Measurements from ENCODE around the gene HS3ST4.

The HS3ST4 gene

DNA sequence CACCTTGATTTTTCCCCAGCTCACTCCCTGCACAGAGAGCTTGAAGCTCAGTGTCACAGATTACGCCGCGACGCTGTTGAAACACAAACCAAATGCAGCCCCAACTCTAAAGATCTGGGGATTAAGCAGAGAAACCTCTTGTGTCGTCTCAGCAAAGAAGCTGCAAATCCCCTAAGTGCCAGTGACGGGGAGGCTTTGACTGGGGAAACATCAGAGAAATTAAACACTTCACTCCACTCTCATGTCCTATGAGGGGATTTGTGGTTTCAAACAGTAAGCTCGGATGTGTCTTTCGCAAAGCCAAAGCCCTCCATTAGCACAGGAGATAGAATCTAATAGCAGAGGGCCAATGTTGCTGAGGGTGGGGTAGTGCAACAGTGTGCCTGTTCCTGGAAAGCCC is 233.7 kb downstream of the HS3ST4 start:
- Mint-ChIP-seq H3K4me3 (no peak overlapping the region), H3K27ac (no peak overlapping the region), H3K27me3 (peaks cover 6% of the 10 kb centered on the region), H3K36me3 (ENCODE audit: low read depth) (no peaks in the 10 kb centered on the region), H3K9me3 (peaks cover 11% of the 10 kb centered on the region), H3K4me1 (no peaks in the 10 kb centered on the region)
- no peak for DNase-seq
- no peak for ATAC-seq

DNA sequence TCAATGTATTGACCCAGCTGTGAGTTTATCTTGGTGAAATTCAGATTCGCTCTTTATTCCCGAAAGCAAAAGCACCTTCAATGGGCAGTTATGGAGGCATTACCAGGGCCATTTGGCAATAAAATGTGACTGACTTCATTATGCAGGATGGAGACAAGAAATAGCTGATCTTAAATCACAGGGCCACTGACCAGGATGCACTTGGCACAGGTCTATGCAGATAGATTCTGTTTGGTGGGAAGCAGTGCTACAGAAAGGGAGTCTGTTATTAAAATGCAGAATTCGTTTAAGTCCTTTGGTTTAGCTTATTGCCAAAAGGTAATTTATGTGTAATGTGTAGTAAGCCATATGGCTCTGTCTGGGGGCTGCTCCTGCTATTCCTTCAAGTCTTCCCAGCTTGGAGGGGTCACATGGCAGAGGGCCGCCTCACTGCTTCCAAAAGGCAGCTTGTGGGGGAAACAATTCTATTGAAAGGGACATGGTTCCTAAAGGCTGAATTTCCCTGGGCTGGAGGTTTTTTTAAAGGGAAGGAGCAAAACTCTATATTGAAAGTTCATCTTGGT is 239.8 kb downstream of the HS3ST4 start:
- no peak for DNase-seq
- ATAC-seq: no peak
- H3K27ac Mint-ChIP-seq: no peak overlapping the region
- peaks cover 20% of the 10 kb centered on the region for H3K9me3 Mint-ChIP-seq
- H3K4me1 Mint-ChIP-seq: no peaks in the 10 kb centered on the region
- H3K4me3 Mint-ChIP-seq: no peak overlapping the region
- peaks cover 3% of the 10 kb centered on the region for H3K27me3 Mint-ChIP-seq
- H3K36me3 Mint-ChIP-seq (ENCODE audit: low read depth): no peaks in the 10 kb centered on the region

DNA sequence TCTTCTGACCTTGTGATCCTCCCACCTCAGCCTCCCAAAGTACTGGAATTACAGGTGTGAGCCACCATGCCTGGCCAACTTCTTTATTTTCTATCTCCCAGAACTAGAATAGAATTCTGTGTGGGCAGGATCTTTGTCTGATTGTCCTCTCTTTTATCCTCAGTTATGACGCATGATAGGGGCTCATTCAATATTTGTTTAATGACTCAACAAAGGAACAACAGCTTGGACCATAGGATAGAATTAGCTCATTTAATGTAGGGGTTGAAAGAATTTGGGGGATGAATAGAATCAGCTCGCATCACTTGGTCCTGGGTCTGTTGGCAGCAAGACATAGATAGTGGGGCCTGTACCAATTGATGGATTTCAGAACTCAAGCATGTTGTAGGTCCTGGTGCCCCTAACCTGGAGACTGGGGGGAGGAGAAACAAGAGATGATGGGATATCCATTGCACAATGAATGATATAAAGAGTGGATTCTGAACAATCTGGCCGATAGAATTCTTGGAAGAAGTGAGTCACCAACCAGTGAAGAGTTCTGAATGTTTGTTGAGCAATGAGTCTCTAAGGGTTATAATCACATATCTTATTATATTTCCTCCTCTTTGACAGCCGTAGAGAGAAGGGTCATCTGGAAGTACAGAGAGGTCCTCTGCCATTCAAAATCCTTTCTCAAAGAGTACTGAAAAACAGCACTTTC is 250.2 kb downstream of the HS3ST4 start:
- DNase-seq (no peak), ATAC-seq (no peak)
- H3K9me3 Mint-ChIP-seq: peaks cover 13% of the 10 kb centered on the region
- H3K27me3 Mint-ChIP-seq: peaks cover 2% of the 10 kb centered on the region
- no peak overlapping the region for H3K27ac Mint-ChIP-seq
- H3K4me3 Mint-ChIP-seq: no peak overlapping the region
- no peaks in the 10 kb centered on the region for H3K4me1 Mint-ChIP-seq
- no peaks in the 10 kb centered on the region for H3K36me3 Mint-ChIP-seq (ENCODE audit: low read depth)

DNA sequence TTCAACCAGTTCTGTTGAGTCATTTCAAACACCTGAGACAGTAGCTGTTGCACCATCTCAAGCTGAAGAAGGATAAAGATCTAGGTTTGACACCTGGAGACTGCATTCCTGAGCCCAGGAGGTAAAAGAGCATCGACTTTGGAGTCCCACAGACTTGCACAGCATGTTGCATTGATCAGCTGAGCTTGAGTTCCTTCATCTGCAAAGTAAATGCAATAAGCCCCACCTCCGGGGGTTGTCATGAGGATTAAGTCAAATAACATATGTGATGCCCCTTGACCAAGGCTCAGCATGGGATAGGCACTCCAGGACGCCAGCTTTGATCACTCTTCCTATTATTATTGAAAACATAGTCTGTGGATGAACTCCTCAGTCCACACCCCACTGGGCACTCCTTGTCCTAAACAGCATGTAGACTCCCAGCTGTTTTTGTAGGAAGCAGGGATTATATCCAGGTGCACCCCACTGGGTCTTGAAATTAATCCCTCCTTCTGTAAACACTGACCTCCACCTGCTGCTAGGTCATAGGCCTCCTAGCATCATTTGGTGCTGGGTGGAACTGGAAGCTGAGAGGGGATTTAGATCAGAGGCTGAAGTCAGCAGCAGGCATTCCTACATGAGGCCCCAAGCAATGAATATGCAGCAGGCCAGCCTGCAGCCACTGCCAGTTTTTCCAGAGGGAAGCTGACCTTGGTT is 259.0 kb downstream of the HS3ST4 start:
- ATAC-seq (no peak), DNase-seq (no peak)
- Mint-ChIP-seq H3K9me3 (peaks cover 8% of the 10 kb centered on the region), H3K27ac (no peak overlapping the region), H3K4me3 (no peak overlapping the region), H3K27me3 (peaks cover 4% of the 10 kb centered on the region), H3K36me3 (ENCODE audit: low read depth) (no peaks in the 10 kb centered on the region), H3K4me1 (no peaks in the 10 kb centered on the region)

DNA sequence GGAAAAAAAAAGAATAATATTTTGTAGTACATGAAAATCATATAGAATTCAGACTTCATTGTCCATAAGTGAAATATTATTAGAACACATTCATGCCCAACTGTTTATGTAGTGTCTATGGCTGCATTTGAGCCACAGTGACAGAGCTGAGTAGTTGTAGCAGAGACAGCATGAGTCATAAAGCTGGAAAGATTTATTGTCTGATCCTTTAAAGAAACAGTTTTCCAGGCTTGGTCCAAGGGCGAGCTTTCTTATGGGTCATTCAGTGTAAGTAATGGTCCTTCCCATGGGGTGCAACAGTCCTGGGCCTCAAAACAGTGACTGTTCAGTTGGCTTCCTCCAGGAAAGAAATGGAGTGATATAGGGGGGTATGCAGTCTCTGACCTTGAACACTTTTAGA is 260.2 kb downstream of the HS3ST4 start:
- Mint-ChIP-seq H3K27ac (no peak overlapping the region), H3K9me3 (peaks cover 7% of the 10 kb centered on the region), H3K36me3 (ENCODE audit: low read depth) (no peaks in the 10 kb centered on the region), H3K4me1 (no peaks in the 10 kb centered on the region), H3K27me3 (peaks cover 7% of the 10 kb centered on the region), H3K4me3 (no peak overlapping the region)
- no peak for ATAC-seq
- DNase-seq: no peak

DNA sequence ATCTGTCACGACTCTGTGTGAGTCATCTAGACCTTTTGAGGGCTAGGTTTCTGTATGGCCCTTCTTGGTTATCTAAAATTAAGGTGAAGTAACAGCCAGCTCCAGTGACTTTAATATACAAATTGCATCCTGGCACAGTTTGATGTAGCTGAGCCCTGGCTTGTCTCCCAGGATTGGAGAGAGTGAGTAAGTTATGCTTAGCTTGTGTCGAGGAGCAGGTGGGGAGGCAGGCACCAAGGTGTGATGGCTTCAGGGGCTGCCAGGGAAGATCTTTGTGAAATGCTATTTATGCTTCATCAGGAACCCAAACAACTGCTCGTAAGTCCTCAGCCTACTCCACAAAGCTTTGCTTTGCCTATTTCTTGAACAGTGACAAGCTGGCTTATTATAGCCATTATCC is 261.2 kb downstream of the HS3ST4 start:
- H3K4me1 Mint-ChIP-seq: no peaks in the 10 kb centered on the region
- H3K4me3 Mint-ChIP-seq: no peak overlapping the region
- H3K36me3 Mint-ChIP-seq (ENCODE audit: low read depth): no peaks in the 10 kb centered on the region
- H3K9me3 Mint-ChIP-seq: peaks cover 5% of the 10 kb centered on the region
- ATAC-seq (no peak), DNase-seq (no peak)
- H3K27me3 Mint-ChIP-seq: peaks cover 7% of the 10 kb centered on the region
- H3K27ac Mint-ChIP-seq: no peak overlapping the region

DNA sequence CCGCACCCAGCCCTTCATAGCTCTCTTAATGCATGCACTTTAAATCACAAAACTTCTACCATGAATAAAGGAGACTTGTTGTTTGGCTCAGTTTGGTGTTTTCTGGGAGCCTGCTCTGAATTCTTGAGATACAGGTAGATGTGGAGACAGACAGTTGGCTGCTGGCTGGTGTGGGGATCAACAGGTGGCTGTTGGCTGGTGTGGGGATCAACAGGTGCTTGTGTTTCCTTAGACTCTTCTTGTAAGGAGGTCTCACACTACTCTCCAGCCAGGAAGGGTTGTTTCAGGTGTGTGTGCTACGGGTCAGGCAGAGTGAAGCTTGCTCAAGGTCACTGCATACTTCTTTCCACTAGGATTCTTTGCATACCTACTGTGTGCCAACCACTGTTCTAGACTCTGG is 265.9 kb downstream of the HS3ST4 start:
- DNase-seq: no peak
- H3K4me3 Mint-ChIP-seq: no peak overlapping the region
- H3K27me3 Mint-ChIP-seq: peaks cover 5% of the 10 kb centered on the region
- no peak for ATAC-seq
- H3K9me3 Mint-ChIP-seq: peaks cover 6% of the 10 kb centered on the region
- no peaks in the 10 kb centered on the region for H3K36me3 Mint-ChIP-seq (ENCODE audit: low read depth)
- no peak overlapping the region for H3K27ac Mint-ChIP-seq
- no peaks in the 10 kb centered on the region for H3K4me1 Mint-ChIP-seq

DNA sequence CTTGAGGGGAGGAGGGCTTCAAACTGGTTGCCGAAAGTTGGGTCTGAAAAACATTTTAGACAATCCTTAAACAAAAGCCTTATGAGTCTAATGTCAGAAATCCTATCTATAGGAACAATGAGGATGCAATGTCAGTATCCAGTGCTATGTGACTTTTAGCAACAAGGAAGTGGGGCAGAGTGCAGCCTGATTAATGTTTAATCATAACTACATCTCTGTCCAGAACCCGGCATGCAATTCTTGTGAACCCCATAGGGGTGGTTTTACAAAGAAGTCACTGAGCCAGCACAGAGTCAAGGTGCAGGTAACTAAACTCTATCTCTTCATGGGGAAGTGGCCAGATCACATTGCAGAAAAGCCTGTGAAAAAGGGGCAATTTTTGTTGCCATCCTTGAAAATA is 267.5 kb downstream of the HS3ST4 start:
- Mint-ChIP-seq H3K4me1 (no peaks in the 10 kb centered on the region), H3K36me3 (ENCODE audit: low read depth) (no peaks in the 10 kb centered on the region), H3K9me3 (peaks cover 2% of the 10 kb centered on the region), H3K27me3 (peaks cover 2% of the 10 kb centered on the region), H3K4me3 (no peak overlapping the region), H3K27ac (no peak overlapping the region)
- no peak for DNase-seq
- ATAC-seq: no peak

DNA sequence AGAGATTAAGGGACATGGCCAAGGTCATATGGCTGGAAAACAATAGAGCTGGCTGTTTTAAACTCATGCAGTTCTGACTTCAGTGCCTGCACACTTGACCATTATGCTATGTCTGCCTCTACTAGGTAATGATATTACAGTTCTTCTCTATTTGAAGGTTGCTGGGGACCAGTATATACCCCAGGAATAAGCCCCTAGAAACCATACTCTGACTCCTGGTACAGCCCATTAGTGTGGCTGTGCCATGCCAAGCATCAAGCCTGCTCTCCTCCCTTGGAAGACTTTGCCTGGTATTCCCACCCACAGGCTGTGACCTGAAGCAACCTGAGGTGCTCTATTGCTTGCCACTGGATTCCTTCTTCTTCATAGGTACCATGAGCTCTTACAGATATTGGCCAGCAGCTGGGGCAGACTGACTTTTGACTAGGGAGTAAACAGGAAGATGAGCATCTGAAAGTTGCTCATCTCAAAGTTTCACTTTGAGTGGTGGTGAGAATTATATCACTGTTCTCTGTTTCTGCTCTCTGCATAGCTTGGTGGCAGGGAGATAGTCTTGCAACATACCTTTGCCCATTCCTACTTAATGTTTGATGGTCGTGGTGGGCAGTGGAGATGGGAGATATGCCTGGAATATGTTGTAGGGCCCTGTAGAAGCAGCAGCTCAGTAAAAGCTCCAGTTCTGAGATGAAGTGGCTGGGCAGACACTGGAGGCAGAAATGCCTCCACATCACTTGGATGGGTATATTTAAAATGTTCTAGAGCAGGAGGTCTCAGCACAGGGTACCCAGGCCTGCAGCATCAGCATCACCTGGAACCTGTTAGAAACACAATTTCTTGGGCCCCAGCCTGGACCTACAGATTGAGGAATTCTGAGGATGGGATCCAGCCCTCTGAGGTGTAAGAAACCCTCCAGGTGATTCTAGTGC is 274.7 kb downstream of the HS3ST4 start:
- H3K4me3 Mint-ChIP-seq: no peak overlapping the region
- no peaks in the 10 kb centered on the region for H3K9me3 Mint-ChIP-seq
- H3K27ac Mint-ChIP-seq: no peak overlapping the region
- H3K4me1 Mint-ChIP-seq: peaks cover 6% of the 10 kb centered on the region
- no peaks in the 10 kb centered on the region for H3K36me3 Mint-ChIP-seq (ENCODE audit: low read depth)
- ATAC-seq (peak; percentile 66), DNase-seq (no peak)
- peaks cover 3% of the 10 kb centered on the region for H3K27me3 Mint-ChIP-seq

DNA sequence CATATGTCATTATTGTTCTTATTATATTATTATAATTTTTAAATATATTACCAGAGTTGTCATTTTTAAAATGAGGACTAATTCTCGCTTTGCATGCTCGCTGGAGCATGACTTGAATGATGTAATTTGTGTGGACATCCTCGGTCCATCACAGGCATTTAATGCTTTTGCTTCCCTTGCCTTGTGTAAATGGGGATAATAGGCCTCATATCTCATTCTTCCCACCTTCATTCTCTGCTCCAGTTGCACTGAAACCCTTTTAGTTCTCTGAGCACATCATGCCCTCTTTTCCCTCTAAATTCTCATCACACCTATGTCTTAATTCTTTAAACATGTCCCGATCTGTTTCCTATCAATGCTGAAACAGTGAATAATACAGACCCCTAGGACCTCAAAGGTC is 285.4 kb downstream of the HS3ST4 start:
- no peaks in the 10 kb centered on the region for H3K36me3 Mint-ChIP-seq (ENCODE audit: low read depth)
- DNase-seq (no peak), ATAC-seq (no peak)
- H3K9me3 Mint-ChIP-seq: no peaks in the 10 kb centered on the region
- no peaks in the 10 kb centered on the region for H3K4me1 Mint-ChIP-seq
- H3K27ac Mint-ChIP-seq: no peak overlapping the region
- no peak overlapping the region for H3K4me3 Mint-ChIP-seq
- H3K27me3 Mint-ChIP-seq: peaks cover 2% of the 10 kb centered on the region

DNA sequence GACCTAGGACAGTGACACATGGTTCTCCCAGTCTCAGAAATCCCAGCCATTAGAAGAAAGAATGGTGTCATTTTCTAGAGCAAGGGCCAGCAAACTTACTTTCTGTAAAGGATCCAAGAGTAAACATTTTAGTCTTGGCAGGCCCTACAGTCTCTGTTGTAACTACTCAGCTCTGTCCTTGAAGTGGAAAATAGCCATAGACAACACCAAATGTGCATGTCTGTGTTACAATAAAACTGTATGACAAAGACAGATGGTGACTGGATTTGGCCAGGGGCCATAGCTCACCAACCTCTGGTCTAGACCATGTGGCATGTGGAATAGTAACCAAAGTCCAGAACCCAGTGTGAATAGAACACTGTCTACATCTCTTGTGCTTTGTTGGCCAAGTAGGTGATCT is 286.5 kb downstream of the HS3ST4 start:
- no peak for ATAC-seq
- no peaks in the 10 kb centered on the region for H3K4me1 Mint-ChIP-seq
- peaks cover 3% of the 10 kb centered on the region for H3K27me3 Mint-ChIP-seq
- no peak for DNase-seq
- no peak overlapping the region for H3K27ac Mint-ChIP-seq
- no peaks in the 10 kb centered on the region for H3K9me3 Mint-ChIP-seq
- H3K4me3 Mint-ChIP-seq: no peak overlapping the region
- no peaks in the 10 kb centered on the region for H3K36me3 Mint-ChIP-seq (ENCODE audit: low read depth)

DNA sequence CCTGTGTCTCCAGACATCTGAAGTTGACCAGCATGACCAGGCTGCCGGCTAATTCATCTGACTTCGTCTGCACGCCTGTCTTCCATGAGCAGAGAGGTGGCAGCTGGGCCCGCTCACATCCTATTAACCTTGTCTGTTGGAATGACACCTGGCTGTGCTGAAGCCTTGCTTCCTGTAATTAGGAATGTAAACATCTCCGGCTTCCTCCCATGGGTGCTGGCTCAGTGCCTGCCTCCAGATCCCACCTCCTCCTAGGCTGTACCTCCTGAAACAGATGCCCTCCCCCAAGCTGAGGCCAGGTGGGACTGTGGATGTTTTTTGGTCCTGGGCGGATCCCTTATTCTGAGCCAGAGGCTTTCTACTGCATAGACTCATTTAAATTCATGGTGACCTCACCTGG is 296.3 kb downstream of the HS3ST4 start:
- DNase-seq: no peak
- no peak overlapping the region for H3K4me3 Mint-ChIP-seq
- no peak for ATAC-seq
- peaks cover 8% of the 10 kb centered on the region for H3K9me3 Mint-ChIP-seq
- H3K4me1 Mint-ChIP-seq: no peaks in the 10 kb centered on the region
- no peaks in the 10 kb centered on the region for H3K36me3 Mint-ChIP-seq (ENCODE audit: low read depth)
- H3K27ac Mint-ChIP-seq: no peak overlapping the region
- no peaks in the 10 kb centered on the region for H3K27me3 Mint-ChIP-seq

DNA sequence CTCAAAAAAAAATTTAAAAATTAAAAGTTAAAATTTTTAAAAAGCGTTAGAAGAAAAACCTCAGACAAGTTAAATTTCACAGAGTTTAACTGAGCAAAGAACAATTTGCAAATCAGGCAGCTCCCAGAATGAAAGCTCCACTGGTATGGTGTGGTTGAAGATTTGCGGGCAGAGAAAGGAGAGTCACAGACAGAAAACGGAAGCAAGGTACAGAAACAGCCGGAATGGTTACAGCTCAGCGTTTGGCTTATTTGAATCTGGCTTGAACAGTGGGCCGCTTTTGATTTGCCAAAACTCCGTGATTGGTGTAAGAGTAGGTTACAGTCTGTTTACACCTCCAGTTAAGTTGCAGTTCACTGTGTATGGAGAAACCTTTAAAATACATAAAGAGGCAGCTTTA is 297.1 kb downstream of the HS3ST4 start:
- H3K4me3 Mint-ChIP-seq: no peak overlapping the region
- DNase-seq: no peak
- ATAC-seq: no peak
- no peaks in the 10 kb centered on the region for H3K36me3 Mint-ChIP-seq (ENCODE audit: low read depth)
- H3K27ac Mint-ChIP-seq: no peak overlapping the region
- no peaks in the 10 kb centered on the region for H3K4me1 Mint-ChIP-seq
- peaks cover 8% of the 10 kb centered on the region for H3K9me3 Mint-ChIP-seq
- H3K27me3 Mint-ChIP-seq: no peaks in the 10 kb centered on the region

DNA sequence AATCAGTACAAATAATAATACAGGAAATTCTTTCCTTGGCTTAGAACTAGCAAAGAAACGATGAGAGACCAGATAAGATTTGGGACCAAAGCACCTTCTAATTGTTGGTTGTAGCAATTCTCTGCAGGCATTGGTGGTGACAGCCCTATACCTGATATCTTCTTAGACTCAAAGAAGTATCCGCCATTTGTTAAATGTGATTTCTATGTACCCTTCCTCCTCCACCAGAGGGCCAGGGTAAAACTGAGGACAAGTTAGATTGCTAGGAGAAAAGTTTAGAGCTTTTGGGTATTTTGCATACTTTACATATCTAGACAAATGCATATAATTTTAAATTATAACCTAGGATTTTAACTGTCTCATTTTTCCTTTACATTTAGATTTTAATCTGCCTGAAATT is 304.3 kb downstream of the HS3ST4 start:
- peaks cover 5% of the 10 kb centered on the region for H3K27me3 Mint-ChIP-seq
- no peak overlapping the region for H3K4me3 Mint-ChIP-seq
- H3K4me1 Mint-ChIP-seq: no peaks in the 10 kb centered on the region
- DNase-seq (no peak), ATAC-seq (no peak)
- H3K27ac Mint-ChIP-seq: no peak overlapping the region
- H3K36me3 Mint-ChIP-seq (ENCODE audit: low read depth): no peaks in the 10 kb centered on the region
- H3K9me3 Mint-ChIP-seq: peaks cover 7% of the 10 kb centered on the region
